ENCODE results near the gene FOXN1. TPM values are rescaled to one million over a fixed set of nuclear protein-coding genes. Genes with fewer than 3 reads are reported as not detected.
"Not testable (repeated sequence)": the region's sequence is repeated elsewhere in the genome, so short reads cannot be mapped to it uniquely, and the experiment has no call there.

FOXN1 gene
- total and polyA plus RNA-seq, 3 experiments from 2014 or later = not detected

GRCh38 chr17:28575126-28575795, 69.1 kb downstream of the FOXN1 start:
- DNase-seq = no peak
- no peaks in the 10 kb centered on the region for H3K36me3 ChIP-seq (ENCODE audit: insufficient read depth, low read length)
- peak overlapping the region in 1 of 7 donors; percentile 76 for H3K4me3 Mint-ChIP-seq
- H3K27me3 ChIP-seq (ENCODE audit: insufficient read depth, low read length, poor library complexity, severe bottlenecking) = no peaks in the 10 kb centered on the region
- peaks cover 41% of the 10 kb centered on the region for H3K4me1 ChIP-seq (ENCODE audit: insufficient read depth, low read length)
- no peaks in the 10 kb centered on the region for H3K27me3 Mint-ChIP-seq
- H3K9me3 ChIP-seq (ENCODE audit: low read length) = no peaks in the 10 kb centered on the region
- H3K36me3 Mint-ChIP-seq = peaks cover 0 to 12% (median 2%) of the 10 kb centered on the region in 3 donors
- H3K9me3 Mint-ChIP-seq = no peaks in the 10 kb centered on the region
- POLR2A ChIA-PET = interaction anchor here (2.0 kb wide), 1 partner anchor 23 kb away, joined by 10 read pairs; no protein-coding TSS in a partner anchor
- H3K4me3 ChIP-seq (ENCODE audit: low read length) = no peak overlapping the region
- H3K27ac ChIP-seq (ENCODE audit: low read depth, low read length) = no peak overlapping the region
- H3K4me1 Mint-ChIP-seq = peaks cover 38 to 53% (median 41%) of the 10 kb centered on the region in 3 donors
- no peak overlapping the region for H3K27ac Mint-ChIP-seq
- CTCF ChIA-PET = interaction anchor here (0.7 to 1.6 kb wide), 3 partner anchors 9 to 28 kb away, joined by 3 to 5 read pairs (median 4); no protein-coding TSS in a partner anchor

GRCh38 chr17:28576016-28576415, 69.9 kb downstream of the FOXN1 start:
- Mint-ChIP-seq H3K4me3 (peak overlapping the region; percentile 81 to 92 (median 83)), H3K27ac (peak overlapping the region in 6 of 8 donors; percentile 67 to 94 (median 90)), H3K4me1 (peaks cover 33 to 46% (median 35%) of the 10 kb centered on the region in 3 donors)
- H3K4me1 ChIP-seq (ENCODE audit: insufficient read depth, low read length) = peaks cover 37% of the 10 kb centered on the region
- H3K36me3 ChIP-seq (ENCODE audit: insufficient read depth, low read length); H3K27me3 ChIP-seq (ENCODE audit: insufficient read depth, low read length, poor library complexity, severe bottlenecking); H3K27me3 Mint-ChIP-seq; H3K36me3 Mint-ChIP-seq; DNase-seq; H3K9me3 ChIP-seq (ENCODE audit: low read length); H3K9me3 Mint-ChIP-seq: not testable (repeated sequence)
- ChIA-PET POLR2A (interaction anchor here (1.1 to 2.0 kb wide), 2 partner anchors 22 to 69 kb away, joined by 3 to 10 read pairs; partner anchors contain the start of gene BLTP2), CTCF (interaction anchor here (0.7 to 1.6 kb wide), 3 partner anchors 10 to 29 kb away, joined by 3 to 5 read pairs (median 4); no protein-coding TSS in a partner anchor)
- H3K27ac ChIP-seq (ENCODE audit: low read depth, low read length) = peak overlapping the region; percentile 20
- H3K4me3 ChIP-seq (ENCODE audit: low read length) = peak overlapping the region; percentile 30

GRCh38 chr17:28576758-28577465, 70.8 kb downstream of the FOXN1 start, which contains the start of gene ALDOC:
Gene ALDOC (minus strand): TSS chr17:28576895. CDS start chr17:28575532, 1,363 bp downstream.
- ChIA-PET CTCF (interaction anchor here (0.9 to 1.6 kb wide), 2 partner anchors 14 to 17 kb away, joined by 3 to 4 read pairs; no protein-coding TSS in a partner anchor), POLR2A (interaction anchor here (0.9 to 2.0 kb wide), 4 partner anchors 21 to 68 kb away, joined by 3 to 12 read pairs (median 6); partner anchors contain the start of gene BLTP2)
- no peaks in the 10 kb centered on the region for H3K9me3 ChIP-seq (ENCODE audit: low read length)
- peaks cover 33% of the 10 kb centered on the region for H3K4me1 ChIP-seq (ENCODE audit: insufficient read depth, low read length)
- no peaks in the 10 kb centered on the region for H3K9me3 Mint-ChIP-seq
- H3K27me3 Mint-ChIP-seq = no peaks in the 10 kb centered on the region
- peak within 1 kb of the TSS; percentile 81 to 92 (median 83) for H3K4me3 Mint-ChIP-seq
- peak; percentile 96 to 99 (median 97) for DNase-seq
- H3K27me3 ChIP-seq (ENCODE audit: insufficient read depth, low read length, poor library complexity, severe bottlenecking) = no peaks in the 10 kb centered on the region
- H3K27ac ChIP-seq (ENCODE audit: low read depth, low read length) = peak within 1 kb of the TSS; percentile 55
- H3K36me3 Mint-ChIP-seq = peaks cover 0 to 2% (median 2%) of the 10 kb centered on the region in 3 donors
- H3K36me3 ChIP-seq (ENCODE audit: insufficient read depth, low read length) = no peaks in the 10 kb centered on the region
- peak within 1 kb of the TSS; percentile 42 for H3K4me3 ChIP-seq (ENCODE audit: low read length)
- H3K27ac Mint-ChIP-seq = peak within 1 kb of the TSS; percentile 40 to 94 (median 88)
- peaks cover 28 to 41% (median 31%) of the 10 kb centered on the region in 3 donors for H3K4me1 Mint-ChIP-seq

GRCh38 chr17:28577466-28577824, 71.3 kb downstream of the FOXN1 start:
- Mint-ChIP-seq H3K4me3 (peak overlapping the region in 2 of 7 donors; percentile 23 to 81), H3K27ac (peak overlapping the region in 3 of 8 donors; percentile 87 to 94 (median 88)), H3K36me3 (peaks cover 0 to 2% (median 2%) of the 10 kb centered on the region in 3 donors), H3K9me3 (no peaks in the 10 kb centered on the region), H3K27me3 (no peaks in the 10 kb centered on the region), H3K4me1 (peaks cover 22 to 36% (median 26%) of the 10 kb centered on the region in 3 donors)
- H3K9me3 ChIP-seq (ENCODE audit: low read length) = no peaks in the 10 kb centered on the region
- no peaks in the 10 kb centered on the region for H3K27me3 ChIP-seq (ENCODE audit: insufficient read depth, low read length, poor library complexity, severe bottlenecking)
- POLR2A ChIA-PET = interaction anchor here (0.9 to 2.0 kb wide), 3 partner anchors 21 to 27 kb away, joined by 3 to 12 read pairs (median 10); no protein-coding TSS in a partner anchor
- DNase-seq = no peak
- peaks cover 28% of the 10 kb centered on the region for H3K4me1 ChIP-seq (ENCODE audit: insufficient read depth, low read length)
- no peaks in the 10 kb centered on the region for H3K36me3 ChIP-seq (ENCODE audit: insufficient read depth, low read length)
- CTCF ChIA-PET = no interaction called here
- H3K27ac ChIP-seq (ENCODE audit: low read depth, low read length) = peak overlapping the region; percentile 55
- peak overlapping the region; percentile 42 for H3K4me3 ChIP-seq (ENCODE audit: low read length)

- Mint-ChIP-seq H3K27me3 (no peaks in the 10 kb centered on the region), H3K4me3 (no peak overlapping the region), H3K9me3 (no peaks in the 10 kb centered on the region), H3K4me1 (peaks cover 16 to 25% (median 18%) of the 10 kb centered on the region in 3 donors), H3K36me3 (peaks cover 0 to 2% (median 2%) of the 10 kb centered on the region in 3 donors), H3K27ac (peak overlapping the region in 2 of 8 donors; percentile 27 to 33)
- H3K4me1 ChIP-seq (ENCODE audit: insufficient read depth, low read length) = peaks cover 19% of the 10 kb centered on the region
- DNase-seq = no peak
- H3K4me3 ChIP-seq (ENCODE audit: low read length) = no peak overlapping the region
- H3K36me3 ChIP-seq (ENCODE audit: insufficient read depth, low read length) = peaks cover under 1% of the 10 kb centered on the region
- H3K27me3 ChIP-seq (ENCODE audit: insufficient read depth, low read length, poor library complexity, severe bottlenecking) = no peaks in the 10 kb centered on the region
- ChIA-PET POLR2A (no interaction called here), CTCF (interaction anchor here (1.1 kb wide), 1 partner anchor 68 kb away, joined by 3 read pairs; no protein-coding TSS in a partner anchor)
- no peaks in the 10 kb centered on the region for H3K9me3 ChIP-seq (ENCODE audit: low read length)
- H3K27ac ChIP-seq (ENCODE audit: low read depth, low read length) = no peak overlapping the region
Measured at GRCh38 chr17:28578246-28579195, 72.4 kb downstream of the FOXN1 start.

GRCh38 chr17:28579526-28579925, 73.4 kb downstream of the FOXN1 start:
- Histone ChIP-seq H3K4me3 (ENCODE audit: low read length) (no peak overlapping the region), H3K36me3 (ENCODE audit: insufficient read depth, low read length) (peaks cover 5% of the 10 kb centered on the region), H3K27me3 (ENCODE audit: insufficient read depth, low read length, poor library complexity, severe bottlenecking) (no peaks in the 10 kb centered on the region), H3K4me1 (ENCODE audit: insufficient read depth, low read length) (peaks cover 19% of the 10 kb centered on the region), H3K27ac (ENCODE audit: low read depth, low read length) (no peak overlapping the region), H3K9me3 (ENCODE audit: low read length) (no peaks in the 10 kb centered on the region)
- ChIA-PET CTCF (no interaction called here), POLR2A (no interaction called here)
- H3K27me3 Mint-ChIP-seq = no peaks in the 10 kb centered on the region
- DNase-seq = no peak
- peaks cover 16 to 19% (median 17%) of the 10 kb centered on the region in 3 donors for H3K4me1 Mint-ChIP-seq
- peak overlapping the region in 1 of 8 donors; percentile 39 for H3K27ac Mint-ChIP-seq
- no peaks in the 10 kb centered on the region for H3K36me3 Mint-ChIP-seq
- no peak overlapping the region for H3K4me3 Mint-ChIP-seq
- H3K9me3 Mint-ChIP-seq = no peaks in the 10 kb centered on the region

GRCh38 chr17:28580959-28581358, 74.8 kb downstream of the FOXN1 start:
- Mint-ChIP-seq H3K4me3 (no peak overlapping the region), H3K9me3 (no peaks in the 10 kb centered on the region), H3K27ac (peak overlapping the region in 1 of 8 donors; percentile 43), H3K27me3 (no peaks in the 10 kb centered on the region), H3K36me3 (peaks cover 2 to 11% (median 4%) of the 10 kb centered on the region in 3 donors), H3K4me1 (peaks cover 12 to 14% (median 13%) of the 10 kb centered on the region in 3 donors)
- peaks cover 12% of the 10 kb centered on the region for H3K36me3 ChIP-seq (ENCODE audit: insufficient read depth, low read length)
- H3K27me3 ChIP-seq (ENCODE audit: insufficient read depth, low read length, poor library complexity, severe bottlenecking) = no peaks in the 10 kb centered on the region
- ChIA-PET POLR2A (no interaction called here), CTCF (no interaction called here)
- no peak overlapping the region for H3K4me3 ChIP-seq (ENCODE audit: low read length)
- H3K27ac ChIP-seq (ENCODE audit: low read depth, low read length) = no peak overlapping the region
- DNase-seq = no peak
- H3K4me1 ChIP-seq (ENCODE audit: insufficient read depth, low read length) = peaks cover 11% of the 10 kb centered on the region
- H3K9me3 ChIP-seq (ENCODE audit: low read length) = no peaks in the 10 kb centered on the region

All from CD8-positive, alpha-beta memory T cell (primary cell).